GM19239 (cell line): ENCODE results near the gene GAB3.
A peak's percentile ranks its signal among the peaks of the same experiment; 100 is the strongest.
"Not testable (repeated sequence)": the region's sequence is repeated elsewhere in the genome, so short reads cannot be mapped to it uniquely, and the experiment has no call there.

Experiments
- DNase-seq: peaks from one replicate; pipeline ENCODE4 v3.0.0; 2011; ENCODE audit warnings: low spot score; ENCODE audit not compliant: insufficient read length
- FAIRE-seq: peaks from 2 replicates; lab custom pipeline; 2011; peaks lifted over from hg19 to GRCh38; lab: Jason Lieb, UNC

GAB3 gene

DNA sequence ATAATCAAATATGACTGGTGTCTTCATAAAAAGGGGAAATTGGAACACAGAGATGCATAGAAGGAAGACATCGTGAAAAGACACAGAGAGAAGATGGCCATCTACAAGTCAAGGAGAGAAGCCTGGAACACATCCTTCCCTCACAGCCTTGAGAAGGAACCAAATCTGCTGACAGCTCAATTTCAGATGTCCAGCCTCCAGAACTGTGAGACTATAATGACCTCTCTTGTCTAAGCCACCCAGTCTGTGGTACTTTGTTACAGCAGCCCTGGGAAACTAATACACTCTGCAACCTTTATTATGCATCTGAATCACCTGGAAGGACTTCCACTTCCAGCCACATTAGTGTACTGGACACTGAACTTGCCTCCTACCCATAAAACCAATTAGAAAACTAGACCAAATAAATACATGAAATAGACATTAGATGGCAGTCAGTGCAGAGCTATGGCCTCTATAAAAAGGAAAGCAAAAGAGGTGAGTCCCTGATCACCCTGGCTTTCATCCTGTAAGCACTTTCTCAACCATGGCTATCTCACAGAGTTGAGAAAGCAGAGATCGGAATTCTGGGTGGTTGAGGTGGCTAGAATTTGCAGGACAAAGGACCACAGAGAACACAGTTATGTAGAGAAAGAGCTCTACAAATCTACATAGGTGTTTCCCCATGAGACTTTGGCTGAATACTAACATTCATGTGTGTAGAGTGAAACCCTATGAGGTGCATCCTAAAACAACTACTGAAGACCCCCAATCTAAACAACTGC is 25.7 kb downstream of the GAB3 start:
- FAIRE-seq (peak; percentile 64), DNase-seq (no peak)

DNA sequence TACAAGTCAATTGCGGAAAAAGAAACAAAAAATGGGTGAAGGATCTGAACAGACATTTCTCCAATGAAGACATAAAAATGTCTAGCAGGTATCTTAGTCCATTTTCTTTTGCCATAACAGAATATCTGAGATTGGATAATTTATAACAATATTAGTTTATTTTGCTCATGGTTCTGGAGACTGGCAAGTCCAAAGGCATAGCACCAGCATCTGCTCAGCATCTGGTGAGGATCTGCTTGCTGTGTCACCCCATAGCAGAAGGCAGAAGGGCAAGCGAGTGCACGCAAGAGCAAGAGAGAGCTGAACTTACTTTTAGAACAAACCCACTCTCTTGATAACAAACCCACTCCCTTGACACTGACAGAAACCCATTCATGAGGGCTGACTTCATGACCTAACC is 29.7 kb downstream of the GAB3 start:
- no peak for FAIRE-seq
- no peak for DNase-seq

DNA sequence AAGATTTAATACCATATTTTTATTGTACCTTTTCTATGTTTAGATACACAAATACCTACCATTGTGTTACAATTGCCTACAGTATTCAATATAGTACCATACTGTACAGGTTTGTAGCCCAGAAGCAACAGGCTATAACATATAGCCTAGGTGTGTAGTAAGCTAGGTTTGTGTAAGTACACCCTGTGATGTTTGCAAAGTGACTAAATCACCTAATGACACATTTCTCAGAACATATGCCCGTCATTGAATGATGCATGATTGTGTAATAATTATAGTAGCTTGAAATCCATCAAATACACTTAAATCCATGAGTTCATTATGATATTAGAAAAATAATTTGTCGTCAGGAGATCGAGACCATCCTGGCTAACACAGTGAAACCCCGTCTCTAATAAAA is 30.8 kb downstream of the GAB3 start:
- DNase-seq, result no peak
- FAIRE-seq, result no peak

DNA sequence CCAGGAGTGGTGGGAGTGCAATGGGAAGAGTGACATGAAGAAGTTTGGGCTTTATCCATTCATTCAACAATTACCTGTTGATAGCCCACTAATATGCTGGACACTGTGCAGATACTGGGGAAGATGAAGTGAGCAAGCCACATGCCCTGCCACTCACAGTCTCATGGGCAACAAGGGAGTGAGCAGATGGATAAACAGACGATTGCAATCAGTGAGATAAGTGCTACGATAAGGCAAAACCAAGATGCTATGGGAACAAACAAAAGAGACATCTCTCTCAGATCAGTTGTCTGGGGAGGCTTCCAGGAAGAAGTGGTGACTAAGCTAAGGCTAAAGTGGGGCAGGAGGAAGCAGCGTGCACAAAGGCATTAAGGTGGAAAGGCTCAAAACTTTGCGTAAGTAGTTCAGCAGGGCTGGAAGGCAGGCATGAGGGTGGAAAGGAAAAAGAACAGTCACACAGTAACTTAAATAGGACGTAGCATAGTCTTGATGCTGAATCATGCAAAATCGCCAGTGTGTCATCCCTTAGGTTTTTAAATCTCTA is 31.7 kb downstream of the GAB3 start:
- FAIRE-seq (peak; percentile 72), DNase-seq (no peak)

DNA sequence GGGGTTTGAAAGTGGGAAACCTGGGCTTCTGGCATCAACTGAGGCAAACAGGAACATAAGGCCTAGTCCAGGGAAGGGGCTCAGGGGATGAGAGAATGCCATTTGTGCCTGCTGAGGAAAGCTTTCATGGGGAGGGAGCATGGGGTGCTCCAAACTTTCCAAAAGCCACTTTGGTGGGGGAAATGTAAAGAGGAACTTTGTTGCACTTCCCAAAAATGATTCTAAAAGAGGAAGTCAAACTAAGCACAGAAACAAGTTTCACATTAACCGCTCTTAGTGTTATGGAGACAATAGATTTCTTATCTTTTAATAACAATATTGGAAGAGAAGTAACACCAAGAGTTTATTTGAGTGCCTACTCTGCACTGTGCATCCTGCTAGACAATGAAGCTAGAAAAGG is 32.3 kb downstream of the GAB3 start:
- no peak for FAIRE-seq
- no peak for DNase-seq

DNA sequence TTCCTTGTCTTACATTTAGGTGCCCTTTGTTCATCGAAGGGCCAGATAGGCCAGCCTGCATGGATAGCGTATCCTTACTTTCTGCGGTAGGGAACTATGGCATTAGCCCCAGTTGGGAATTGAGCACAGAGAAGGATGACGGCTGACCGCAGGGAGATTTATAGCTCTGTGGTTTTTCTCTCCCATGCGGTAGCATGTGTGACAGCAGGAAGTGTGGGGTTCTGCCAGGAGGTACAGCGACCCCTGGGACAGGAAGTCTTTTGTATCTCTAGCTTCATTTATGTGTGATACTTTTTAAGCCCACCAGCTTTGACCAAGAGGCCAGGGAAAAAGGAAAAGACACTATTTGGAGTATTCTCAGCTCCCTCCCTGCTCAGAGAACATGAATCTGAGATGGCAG is 33.1 kb downstream of the GAB3 start:
- FAIRE-seq, result peak; percentile 85
- no peak for DNase-seq

DNA sequence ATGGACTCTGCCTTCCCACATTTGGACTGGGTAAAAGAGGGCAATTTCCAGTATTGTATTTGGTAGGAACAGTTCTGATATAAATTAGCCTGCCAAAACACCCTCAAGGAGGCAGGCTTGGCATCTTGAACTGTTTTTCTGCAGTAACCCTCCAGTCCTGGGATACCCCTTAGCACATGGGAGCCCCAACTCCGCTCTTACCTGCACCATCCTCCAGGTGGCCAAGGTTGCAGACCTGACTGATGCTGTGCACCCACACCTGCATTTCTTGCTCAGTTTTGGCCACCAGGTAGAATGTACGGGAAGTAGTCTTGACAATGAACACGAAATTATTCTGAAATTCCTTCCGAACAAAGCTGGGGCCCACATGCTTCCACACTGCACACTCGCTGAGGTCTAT is 35.1 kb downstream of the GAB3 start:
- no peak for DNase-seq
- no peak for FAIRE-seq

DNA sequence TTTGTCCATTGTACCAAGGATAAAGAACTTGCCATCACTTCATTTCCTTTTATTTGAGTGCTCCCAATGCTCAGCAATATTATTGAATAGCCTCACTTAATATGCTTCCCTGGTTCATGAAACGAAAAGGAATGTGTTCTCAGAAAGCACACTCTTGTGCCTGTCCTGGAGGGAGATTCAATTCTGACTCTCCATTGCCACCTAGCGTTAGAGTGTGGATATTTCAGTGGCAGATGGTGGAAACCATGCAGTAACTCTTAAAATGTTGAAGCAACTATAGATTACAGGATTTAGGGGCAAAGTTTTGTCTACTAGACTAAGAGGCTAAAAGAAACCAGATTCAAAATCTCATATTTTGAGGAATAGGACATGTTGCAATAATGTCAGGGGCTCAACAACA is 36.0 kb downstream of the GAB3 start:
- FAIRE-seq (peak; percentile 93), DNase-seq (no peak)

DNA sequence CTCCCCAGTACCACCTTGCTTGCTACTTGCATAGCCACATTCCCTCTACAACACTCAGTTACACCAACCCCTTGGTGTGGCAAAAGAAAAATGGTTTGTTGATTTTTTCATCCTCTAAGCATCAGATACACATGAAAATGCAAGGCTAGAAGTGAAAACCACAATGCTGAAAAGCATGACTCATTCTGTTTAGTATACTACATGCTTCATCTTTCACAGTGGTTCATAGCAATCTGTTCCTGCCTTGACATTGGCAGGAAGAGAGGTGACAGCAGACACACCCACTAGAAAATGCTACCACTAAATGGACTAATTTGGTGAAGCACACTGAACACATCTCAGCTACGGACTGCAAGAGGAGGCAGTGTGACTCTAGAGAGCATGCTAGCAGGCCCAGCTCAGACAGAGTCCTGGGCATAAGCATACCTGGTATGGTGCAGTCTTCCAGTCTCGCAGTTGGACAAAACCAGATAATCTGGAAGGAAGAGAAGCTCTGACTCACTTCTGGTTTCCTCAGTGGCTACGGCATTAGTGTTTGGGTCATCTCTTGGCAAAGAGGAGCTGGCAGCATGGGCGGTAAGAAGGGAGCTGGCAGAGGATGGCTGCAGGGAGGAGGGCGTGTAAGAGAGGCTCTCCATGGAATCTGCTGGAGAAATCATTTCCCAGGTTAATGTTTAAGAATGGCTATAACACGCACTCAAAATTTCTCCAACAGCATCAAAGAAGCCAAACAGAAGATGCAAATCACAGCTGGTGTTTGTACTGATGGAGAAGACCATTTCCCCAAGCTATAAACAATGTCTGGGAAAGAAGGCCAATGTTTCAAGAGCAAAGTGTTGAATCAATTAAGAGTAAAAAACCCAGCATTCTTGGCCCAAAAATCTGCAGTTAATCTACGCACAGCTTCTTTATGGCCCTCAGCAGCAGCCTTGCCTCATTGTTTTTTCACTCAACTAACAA is 37.8 kb downstream of the GAB3 start:
- peak; percentile 19 for DNase-seq
- FAIRE-seq, result peak; percentile 100

DNA sequence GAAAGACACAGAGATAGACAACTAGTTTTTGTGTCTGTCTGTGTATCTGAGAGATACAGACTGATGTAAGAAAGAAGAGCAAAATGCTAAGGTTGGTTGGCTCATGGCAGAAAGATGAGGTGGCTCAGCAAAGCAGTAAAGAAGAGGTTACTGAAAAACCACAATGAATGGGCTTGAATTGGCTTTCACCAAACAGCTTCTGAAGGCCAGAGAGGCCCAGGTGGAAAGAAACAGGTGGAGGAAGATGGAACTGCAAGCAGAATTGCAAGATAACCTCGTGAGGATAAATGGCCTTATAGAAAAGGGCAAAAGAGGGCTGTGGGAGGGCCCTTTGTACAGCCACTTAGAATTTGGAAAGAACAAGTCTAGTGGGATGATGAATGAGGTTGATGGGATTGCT is 39.6 kb downstream of the GAB3 start:
- no peak for FAIRE-seq
- DNase-seq, result no peak

DNA sequence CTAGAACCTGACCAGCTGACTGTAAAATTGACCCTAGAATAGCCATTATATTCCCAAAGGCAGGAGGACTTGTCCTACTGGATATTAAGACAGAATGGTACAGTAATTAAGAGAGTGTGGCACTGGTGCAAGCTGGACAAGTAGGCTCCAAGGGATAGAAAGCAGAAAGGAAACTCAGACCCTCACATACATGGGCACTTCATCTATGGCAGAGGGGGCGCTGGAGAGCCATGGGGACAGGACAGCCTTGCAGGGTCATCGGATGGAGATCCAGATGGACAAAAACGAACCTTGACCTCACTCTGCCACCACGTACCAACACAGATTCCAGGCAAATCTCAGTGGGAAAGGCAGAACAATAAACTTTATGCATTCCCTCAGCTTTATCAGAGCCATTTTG is 40.6 kb downstream of the GAB3 start:
- FAIRE-seq (no peak), DNase-seq (no peak)

DNA sequence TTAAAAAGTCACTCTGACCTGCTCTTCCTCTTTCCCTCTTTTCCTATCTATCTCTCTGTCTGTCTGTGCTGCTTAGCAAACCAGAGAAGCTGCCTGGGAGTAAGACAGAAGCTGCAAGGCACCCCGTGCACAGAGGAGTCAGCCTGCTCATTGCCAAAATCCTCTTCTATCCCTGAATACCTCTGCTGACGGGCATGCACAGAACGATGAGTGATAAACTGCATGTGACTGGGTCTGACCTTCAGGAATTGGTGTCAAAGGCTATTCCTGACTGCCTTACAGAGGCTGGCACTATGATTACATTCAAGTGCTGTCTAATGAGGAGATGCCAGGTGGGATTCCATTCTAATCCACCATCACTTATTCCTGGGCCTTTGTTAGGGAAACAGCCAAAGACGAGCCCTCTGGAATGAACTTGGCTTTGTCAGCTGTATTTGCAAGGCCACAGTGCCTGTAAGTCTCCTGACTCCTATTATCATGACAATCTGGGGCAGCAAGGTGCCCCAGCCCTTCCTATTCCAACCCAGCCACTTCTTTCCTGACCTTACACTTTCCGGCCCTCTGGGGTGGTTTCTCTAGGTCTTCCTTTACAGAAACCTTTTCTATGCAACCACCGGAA is 52.1 kb downstream of the GAB3 start:
- DNase-seq (no peak), FAIRE-seq (no peak)

DNA sequence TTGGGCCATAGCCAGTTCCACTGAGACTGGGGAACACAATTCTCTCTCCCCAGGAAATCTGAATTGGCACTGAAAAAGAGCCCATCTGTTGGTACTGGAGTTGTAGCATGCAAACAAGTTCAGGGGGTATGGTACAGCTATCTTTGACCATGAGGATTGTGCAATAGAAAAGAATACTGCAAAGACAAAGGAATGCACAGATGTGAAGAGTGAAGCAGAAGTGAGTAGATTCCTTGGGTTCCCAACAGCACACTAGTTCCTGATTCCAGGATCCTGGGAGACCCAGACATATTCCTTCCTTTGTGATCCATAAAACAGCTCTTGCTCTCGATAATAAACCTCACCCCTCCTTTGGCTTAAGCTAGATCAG is 54.2 kb downstream of the GAB3 start:
- DNase-seq, result no peak
- no peak for FAIRE-seq

DNA sequence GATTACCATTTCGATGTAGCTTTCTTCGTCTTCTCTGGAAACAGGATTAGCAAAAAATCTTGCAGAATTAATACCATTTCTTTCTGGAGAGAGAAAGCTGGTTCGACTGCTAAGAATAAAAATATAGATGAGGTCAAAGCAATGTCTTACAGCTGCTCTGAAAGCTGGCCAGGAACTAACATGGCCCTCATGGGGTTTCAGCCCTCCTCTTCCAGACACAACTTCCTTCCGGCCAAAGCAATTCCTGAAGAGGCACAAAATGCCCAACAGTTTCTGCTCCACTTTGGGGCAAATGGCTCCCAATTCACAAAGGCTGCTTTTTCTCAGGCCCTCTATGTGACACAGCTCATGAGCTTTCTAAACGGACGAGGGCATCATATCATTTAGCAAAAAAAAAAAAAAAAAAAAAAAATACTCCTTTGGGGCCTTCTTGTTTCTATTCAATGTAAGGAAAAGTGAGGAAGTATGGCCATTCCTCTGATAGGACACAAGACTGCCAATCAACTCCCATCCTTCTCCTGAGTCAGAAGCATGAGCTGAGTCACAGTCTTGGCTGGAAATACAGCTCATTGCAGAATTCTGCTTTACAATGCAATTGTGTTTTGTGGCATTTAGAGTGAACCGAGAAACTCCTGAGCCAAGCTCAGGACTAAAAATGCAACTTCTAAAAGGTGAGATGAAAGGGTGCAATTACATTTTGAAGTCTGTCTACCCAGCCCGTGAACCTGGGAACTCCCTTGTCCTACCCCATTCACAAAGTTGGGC is 54.8 kb downstream of the GAB3 start:
- DNase-seq (no peak), FAIRE-seq (no peak)

DNA sequence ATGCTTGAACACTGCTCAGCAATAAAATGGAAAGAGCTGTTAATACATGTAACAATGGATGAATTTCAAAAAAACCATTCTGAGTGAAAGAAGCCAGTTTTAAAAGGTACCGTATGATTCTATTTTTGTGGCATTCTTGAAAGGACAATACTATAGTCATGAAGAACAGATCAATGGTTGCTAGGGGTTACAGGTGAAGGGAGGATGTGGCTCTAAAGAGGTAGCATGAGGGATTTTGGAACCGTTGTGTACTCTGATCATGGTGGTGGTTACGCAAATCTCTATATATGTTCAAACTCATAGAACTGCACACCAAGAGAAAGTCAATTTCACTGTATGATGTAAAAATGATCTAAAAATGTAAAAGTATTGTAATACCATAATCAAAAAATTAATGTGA is 57.5 kb downstream of the GAB3 start:
- DNase-seq, result no peak
- FAIRE-seq, result peak; percentile 14

DNA sequence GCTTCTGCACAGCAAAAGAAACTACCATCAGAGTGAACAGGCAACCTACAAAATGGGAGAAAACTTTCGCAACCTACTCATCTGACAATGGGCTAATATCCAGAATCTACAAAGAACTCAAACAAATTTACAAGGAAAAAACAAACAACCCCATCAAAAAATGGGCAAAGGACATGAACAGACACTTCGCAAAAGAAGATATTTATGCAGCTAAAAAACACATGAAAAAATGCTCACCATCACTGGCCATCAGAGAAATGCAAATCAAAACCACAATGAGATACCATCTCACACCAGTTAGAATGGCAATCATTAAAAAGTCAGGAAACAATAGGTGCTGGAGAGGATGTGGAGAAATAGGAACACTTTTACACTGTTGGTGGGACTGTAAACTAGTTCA is 60.4 kb downstream of the GAB3 start:
- DNase-seq, FAIRE-seq: not testable (repeated sequence)

DNA sequence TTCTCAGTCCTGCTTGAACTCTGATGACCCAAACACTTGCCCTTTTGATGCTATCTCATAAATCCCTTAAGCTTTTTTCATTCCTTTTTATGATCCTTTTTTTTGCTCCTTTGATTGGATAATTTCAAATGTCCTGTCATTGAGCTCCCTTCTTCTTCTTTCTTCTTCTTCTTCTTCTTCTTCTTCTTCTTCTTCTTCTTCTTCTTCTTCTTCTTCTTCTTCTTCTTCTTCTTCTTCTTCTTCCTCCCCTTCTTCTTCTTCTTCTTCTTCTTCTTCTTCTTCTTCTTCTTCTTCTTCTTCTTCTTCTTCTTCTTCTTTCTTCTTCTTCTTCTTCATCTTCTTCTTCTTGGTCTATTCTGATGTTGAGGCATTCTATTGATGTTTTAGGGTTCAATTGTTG is 78.8 kb downstream of the GAB3 start:
- DNase-seq, FAIRE-seq: not testable (repeated sequence)

DNA sequence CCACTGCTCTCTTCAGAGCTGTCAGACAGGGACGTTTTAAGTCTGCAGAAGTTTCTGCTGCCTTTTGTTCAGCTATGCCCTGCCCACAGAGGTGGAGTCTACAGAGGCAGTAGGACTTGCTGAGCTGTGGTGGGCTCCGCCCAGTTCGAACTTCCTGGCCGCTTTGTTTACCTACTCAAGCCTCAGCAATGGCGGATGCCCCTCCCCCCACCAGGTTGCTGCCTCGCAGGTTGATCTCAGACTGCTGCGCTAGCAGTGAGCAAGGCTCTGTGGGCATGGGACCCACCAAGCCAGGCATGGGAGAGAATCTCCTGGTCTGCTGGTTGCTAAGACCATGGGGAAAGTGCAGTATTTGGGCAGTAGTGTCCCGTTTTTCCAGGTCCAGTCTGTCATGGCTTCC is 80.0 kb downstream of the GAB3 start:
- DNase-seq, FAIRE-seq: not testable (repeated sequence)

DNA sequence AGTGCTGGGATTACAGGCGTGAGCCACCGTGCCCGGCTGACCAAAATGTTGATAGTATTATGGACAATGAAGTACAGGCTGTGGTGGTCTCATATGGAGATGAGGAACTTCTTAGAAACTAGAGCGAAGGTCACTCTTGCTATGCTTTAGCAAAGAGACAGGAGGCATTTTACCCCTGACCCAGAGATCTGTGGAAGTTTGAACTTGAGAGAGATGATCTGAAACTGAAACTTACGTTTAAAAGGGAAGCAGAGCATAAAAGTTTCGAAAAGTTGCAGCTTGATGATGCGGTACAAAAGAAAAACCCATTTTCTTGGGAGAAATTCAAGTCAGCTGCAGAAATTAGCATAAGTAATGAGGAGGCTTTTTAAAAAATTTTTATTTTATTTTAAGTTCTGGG is 89.0 kb downstream of the GAB3 start:
- FAIRE-seq, result peak; percentile 67
- no peak for DNase-seq

DNA sequence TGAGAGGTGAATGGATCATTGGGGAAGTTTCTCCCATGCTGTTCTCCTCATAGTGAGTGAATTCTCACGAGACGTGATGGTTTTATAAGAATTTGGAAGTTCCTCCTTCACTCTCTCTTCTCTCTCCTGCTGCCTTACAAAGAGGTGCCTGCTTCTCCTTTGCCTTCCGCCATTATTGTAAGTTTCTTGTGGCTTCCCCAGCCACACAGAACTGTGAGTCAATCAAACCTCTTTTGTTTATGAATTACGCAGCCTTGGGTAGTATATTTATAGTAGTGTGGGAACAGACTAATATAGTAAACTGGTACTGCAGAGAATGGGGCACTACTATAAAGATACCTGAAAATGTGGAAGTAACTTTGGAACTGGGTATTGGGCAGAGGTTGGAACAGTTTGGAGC is 89.7 kb downstream of the GAB3 start:
- DNase-seq, result no peak
- FAIRE-seq, result no peak
